GM23248 (cell line): ENCODE results near the gene EMILIN2. TPM values are rescaled to one million over a fixed set of nuclear protein-coding genes. Genes with fewer than 3 reads are reported as not detected.

ENCODE experiments used
- DNase-seq: peaks from one replicate; pipeline ENCODE4 v3.0.0-alpha.2; 2015
- H2AFZ ChIP-seq: fragments of 200-600 bp; sonication (generic); 2 replicates; pipeline ENCODE4 v1.6.1; 2016; ENCODE audit warnings: antibody characterized with exemption
- H3F3A ChIP-seq: fragments of 200-600 bp; sonication (generic); 2 replicates; pipeline ENCODE4 v1.6.1; 2016; ENCODE audit warnings: mild to moderate bottlenecking, antibody characterized with exemption, mixed run types; ENCODE audit not compliant: insufficient read depth
- H3K27ac ChIP-seq: fragments of 200-600 bp; sonication (generic); 2 replicates; pipeline ENCODE4 v1.5.1; 2016; ENCODE audit warnings: mild to moderate bottlenecking
- H3K27me3 ChIP-seq: fragments of 200-600 bp; sonication (generic); replicated peaks from 2 replicates; pipeline ENCODE4 v1.6.1; 2016; ENCODE audit warnings: mild to moderate bottlenecking; ENCODE audit not compliant: insufficient read depth
- H3K36me3 ChIP-seq: fragments of 200-600 bp; sonication (generic); 2 replicates; pipeline ENCODE4 v1.6.1; 2016; ENCODE audit warnings: low read depth, mild to moderate bottlenecking
- H3K4me1 ChIP-seq: fragments of 200-600 bp; sonication (generic); 2 replicates; pipeline ENCODE4 v1.6.1; 2016; ENCODE audit warnings: mild to moderate bottlenecking; ENCODE audit not compliant: insufficient read depth
- H3K4me2 ChIP-seq: fragments of 200-600 bp; sonication (generic); one replicate; pipeline ENCODE4 v1.6.1; 2016; ENCODE audit warnings: mild to moderate bottlenecking; ENCODE audit not compliant: unreplicated experiment
- H3K4me3 ChIP-seq: fragments of 200-600 bp; sonication (generic); 2 replicates; pipeline ENCODE4 v1.5.1; 2016; ENCODE audit warnings: mild to moderate bottlenecking
- H3K79me2 ChIP-seq: fragments of 200-600 bp; sonication (generic); 2 replicates; pipeline ENCODE4 v1.6.1; 2016; ENCODE audit warnings: mild to moderate bottlenecking; ENCODE audit not compliant: insufficient read depth
- H3K9ac ChIP-seq: fragments of 200-600 bp; sonication (generic); 2 replicates; pipeline ENCODE4 v1.6.1; 2016; ENCODE audit warnings: mild to moderate bottlenecking
- H3K9me2 ChIP-seq: fragments of 200-600 bp; sonication (generic); 2 replicates; pipeline ENCODE4 v1.6.1; 2016; ENCODE audit warnings: mixed run types, mild to moderate bottlenecking, moderate library complexity; ENCODE audit not compliant: insufficient read depth
- H3K9me3 ChIP-seq: fragments of 200-600 bp; sonication (generic); one replicate; pipeline ENCODE4 v1.6.1; 2017; ENCODE audit warnings: low read depth
- H4K20me1 ChIP-seq: fragments of 200-600 bp; sonication (generic); 2 replicates; pipeline ENCODE4 v1.6.0; 2016; ENCODE audit not compliant: insufficient read depth
- EZH2 ChIP-seq: fragments of 200-600 bp; sonication (generic); IDR thresholded peaks from 2 replicates; pipeline ENCODE4 v1.6.1; 2018; ENCODE audit warnings: antibody characterized with exemption, mild to moderate bottlenecking; ENCODE audit not compliant: insufficient read depth, poor library complexity, severe bottlenecking
- EZH2phosphoT487 ChIP-seq: fragments of 200-600 bp; sonication (generic); IDR thresholded peaks from 2 replicates; pipeline ENCODE4 v1.6.1; 2018; ENCODE audit warnings: antibody characterized with exemption, moderate library complexity, mild to moderate bottlenecking, low read depth; ENCODE audit not compliant: insufficient read depth
- WGBS, 2 experiments: methylation state at CpG; one replicate each; pipeline ENCODE4 v1.1.6; 2015 to 2017; ENCODE audit warnings: low lambda C conversion rate in 2 of 2, low coverage in 1 of 2; ENCODE audit errors: missing lambda C conversion rate in 2 of 2; 5-methylcytosine and 5-hydroxymethylcytosine counted together
- in situ Hi-C: fragments of 300-500 bp; cut with MboI; formaldehyde crosslinking; loops from 2 replicates; pipeline ENCODE4 v1.15.0; 2020
- polyA plus RNA-seq: library from polyadenylated mRNA; unstranded; fragments of >200 nt; fragmentation: Nextera tagmentation; extraction: Ambion mirVana; gene quantifications from 2 replicates; pipeline ENCODE4 v1.2.1, GENCODE V29; 2016
- total RNA-seq: library from RNA; depleted of rRNA; stranded (reverse); fragments of >200 nt; shearing (Covaris generic); gene quantifications from 2 replicates; pipeline ENCODE4 v1.2.3, GENCODE V29; 2014

Gene EMILIN2
- total and polyA plus RNA-seq, 2 experiments from 2014 or later, result 9.0 to 23.9 TPM

DNA sequence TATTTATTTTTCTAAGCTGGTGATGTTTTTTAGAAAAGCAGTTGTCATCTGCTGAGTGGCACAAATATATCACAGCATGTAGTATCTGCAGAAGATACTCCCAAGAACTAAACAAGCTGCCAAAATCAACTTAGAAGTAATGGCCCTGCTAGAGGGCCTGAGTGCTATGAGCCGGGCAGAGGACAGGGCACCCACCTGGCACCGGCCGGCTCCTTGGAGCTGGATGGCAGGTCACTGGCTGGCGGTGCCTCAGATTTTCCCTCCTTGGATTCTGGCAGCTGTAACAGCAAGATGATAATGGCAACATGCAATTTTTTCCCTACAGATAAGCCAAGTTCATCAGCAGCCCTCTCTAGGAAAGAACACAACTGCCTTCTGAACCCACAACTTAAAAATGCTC is 79.7 kb downstream of the EMILIN2 start:
- Histone ChIP-seq H3K79me2 (no peaks in the 10 kb centered on the region), H2AFZ (no peak overlapping the region), H3K9me3 (no peaks in the 10 kb centered on the region), H4K20me1 (no peaks in the 10 kb centered on the region), H3K9ac (no peak overlapping the region), H3K27ac (no peak overlapping the region), H3K27me3 (no peaks in the 10 kb centered on the region), H3K4me3 (no peak overlapping the region), H3K4me2 (no peak overlapping the region), H3K9me2 (no peaks in the 10 kb centered on the region), H3F3A (no peaks in the 10 kb centered on the region), H3K36me3 (peaks cover 38% of the 10 kb centered on the region), H3K4me1 (no peaks in the 10 kb centered on the region)
- in situ Hi-C loops, result loop anchor here (25.0 kb wide), 1 partner anchor 111 kb away; no protein-coding TSS in a partner anchor
- TF ChIP-seq EZH2phosphoT487 (no peak), EZH2 (no peak)
- DNase-seq, result no peak
- 78 to 80% methylated on average over 4 of the region's 4 CpGs for WGBS, 2 experiments

DNA sequence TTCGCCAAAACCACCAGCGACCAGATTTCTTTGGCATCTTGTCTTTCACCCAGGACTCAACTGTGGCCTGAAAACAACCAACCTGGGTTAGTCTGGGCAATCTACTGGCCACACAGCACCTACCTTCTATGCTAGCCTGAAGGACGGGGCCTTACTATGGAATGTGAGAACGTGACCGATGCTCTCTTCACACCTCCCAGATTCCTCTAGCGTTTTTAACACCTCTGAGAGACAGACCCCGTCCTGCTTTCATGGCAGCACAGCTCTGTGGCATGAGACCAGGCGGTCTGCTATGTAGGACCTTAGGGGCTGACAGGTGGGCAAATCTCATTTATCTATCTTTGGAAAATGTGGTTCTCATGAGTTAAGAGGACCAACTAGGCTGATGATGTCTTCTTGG is 80.9 kb downstream of the EMILIN2 start:
- peaks cover 37% of the 10 kb centered on the region for H3K36me3 ChIP-seq
- no peaks in the 10 kb centered on the region for H3F3A ChIP-seq
- H3K9me2 ChIP-seq, result no peaks in the 10 kb centered on the region
- no peak for TF ChIP-seq EZH2phosphoT487
- no peak for TF ChIP-seq EZH2
- peaks cover 3% of the 10 kb centered on the region; the same call in 1 of the 2 replicates for H3K4me1 ChIP-seq
- no peaks in the 10 kb centered on the region for H3K27me3 ChIP-seq
- no peaks in the 10 kb centered on the region for H4K20me1 ChIP-seq
- H3K4me3 ChIP-seq, result no peak overlapping the region
- no peak overlapping the region for H3K27ac ChIP-seq
- DNase-seq, result no peak
- H2AFZ ChIP-seq, result no peak overlapping the region
- in situ Hi-C loops, result loop anchor here (25.0 kb wide), 1 partner anchor 110 kb away; no protein-coding TSS in a partner anchor
- H3K9me3 ChIP-seq, result no peaks in the 10 kb centered on the region
- H3K79me2 ChIP-seq, result no peaks in the 10 kb centered on the region
- H3K9ac ChIP-seq, result no peak overlapping the region
- WGBS, 2 experiments, result 94 to 97% methylated on average over 8 of the region's 8 CpGs
- H3K4me2 ChIP-seq, result no peak overlapping the region

GRCh38 chr18:2932247-2933181 is 85.7 kb downstream of the EMILIN2 start:
- WGBS, 2 experiments, result 43 to 46% methylated on average over 10 of the region's 10 CpGs
- H2AFZ ChIP-seq, result no peak overlapping the region
- TF ChIP-seq EZH2phosphoT487 (no peak), EZH2 (no peak)
- H3K79me2 ChIP-seq, result no peaks in the 10 kb centered on the region
- H3K4me1 ChIP-seq, result peaks cover 21% of the 10 kb centered on the region
- no peak overlapping the region for H3K4me3 ChIP-seq
- H3K9ac ChIP-seq, result no peak overlapping the region
- no peak overlapping the region for H3K27ac ChIP-seq
- H3K9me3 ChIP-seq, result no peaks in the 10 kb centered on the region
- H3K4me2 ChIP-seq, result no peak overlapping the region
- in situ Hi-C loops, result loop anchor here (10.0 to 25.0 kb wide), 2 partner anchors 105 to 222 kb away; no protein-coding TSS in a partner anchor
- H3K36me3 ChIP-seq, result peaks cover 26% of the 10 kb centered on the region
- H4K20me1 ChIP-seq, result no peaks in the 10 kb centered on the region
- DNase-seq, result peak; percentile 77
- H3K27me3 ChIP-seq, result no peaks in the 10 kb centered on the region
- peaks cover 11% of the 10 kb centered on the region for H3F3A ChIP-seq
- H3K9me2 ChIP-seq, result no peaks in the 10 kb centered on the region

DNA sequence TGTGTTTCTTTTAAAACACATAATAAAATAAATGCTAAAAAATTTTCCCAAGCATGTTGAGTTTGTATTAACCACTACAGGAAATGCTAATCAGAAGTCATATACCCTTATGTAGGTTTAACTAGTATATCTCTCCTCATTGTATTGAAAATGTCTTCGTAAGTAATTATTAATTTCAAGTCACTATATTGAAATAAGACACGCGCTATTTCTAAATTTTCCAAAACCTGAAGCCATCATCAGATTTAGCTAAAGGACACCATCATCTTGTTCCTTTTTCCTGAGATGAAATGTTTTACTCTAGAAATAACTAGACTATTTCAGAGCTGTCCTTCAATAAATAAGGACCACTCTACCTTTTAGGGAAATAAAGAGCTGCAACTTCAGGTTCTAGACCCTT is 87.2 kb downstream of the EMILIN2 start:
- Histone ChIP-seq H3K27ac (no peak overlapping the region), H3K9ac (no peak overlapping the region), H3K9me2 (no peaks in the 10 kb centered on the region), H3K4me3 (no peak overlapping the region), H4K20me1 (no peaks in the 10 kb centered on the region), H3F3A (peaks cover 11% of the 10 kb centered on the region), H3K9me3 (no peaks in the 10 kb centered on the region), H3K36me3 (peaks cover 32% of the 10 kb centered on the region), H3K79me2 (no peaks in the 10 kb centered on the region), H3K27me3 (no peaks in the 10 kb centered on the region), H3K4me2 (no peak overlapping the region), H3K4me1 (peaks cover 21% of the 10 kb centered on the region), H2AFZ (no peak overlapping the region)
- TF ChIP-seq EZH2phosphoT487 (no peak), EZH2 (no peak)
- in situ Hi-C loops, result loop anchor here (10.0 to 25.0 kb wide), 2 partner anchors 103 to 221 kb away; no protein-coding TSS in a partner anchor
- no peak for DNase-seq
- 97 to 100% methylated on average over 3 of the region's 3 CpGs for WGBS, 2 experiments
